Calu3 (cell line): ENCODE data around the gene PAX2. TPM values are rescaled to one million over a fixed set of nuclear protein-coding genes. Genes with fewer than 3 reads are reported as not detected.

Source experiments
- BruUV-seq: library from RNA; stranded (reverse); fragments of 400-500 nt; replicated peaks from 2 replicates; lab custom pipeline; 2021; lab: Mats Ljungman, UMichigan
- CTCF ChIA-PET: fragments of 300-600 bp; sonication (Branson Sonifier 250); formaldehyde crosslinking; loops from one replicate; lab custom pipeline; 2022; ENCODE audit warnings: antibody characterized with exemption; lab: Charles Lee
- DNase-seq: peaks from one replicate; pipeline ENCODE4 v3.0.0; 2022
- H3K27ac Mint-ChIP-seq: one replicate; pipeline ENCODE4 v1.8.0; 2022; ENCODE audit warnings: mixed read lengths; ENCODE audit not compliant: unreplicated experiment
- H3K27me3 Mint-ChIP-seq: one replicate; pipeline ENCODE4 v1.8.0; 2022; ENCODE audit warnings: mixed read lengths; ENCODE audit not compliant: unreplicated experiment
- H3K36me3 Mint-ChIP-seq: one replicate; pipeline ENCODE4 v1.8.0; 2022; ENCODE audit warnings: mild to moderate bottlenecking, moderate library complexity, mixed read lengths; ENCODE audit not compliant: insufficient read depth, unreplicated experiment
- H3K4me1 Mint-ChIP-seq: one replicate; pipeline ENCODE4 v1.8.0; 2022; ENCODE audit warnings: mild to moderate bottlenecking, low read depth, mixed read lengths; ENCODE audit not compliant: unreplicated experiment
- H3K4me3 Mint-ChIP-seq: one replicate; pipeline ENCODE4 v1.8.0; 2022; ENCODE audit warnings: mild to moderate bottlenecking, low read depth, moderate library complexity, mixed read lengths; ENCODE audit not compliant: unreplicated experiment
- H3K9me3 Mint-ChIP-seq: one replicate; pipeline ENCODE4 v1.8.0; 2022; ENCODE audit warnings: low read depth, mixed read lengths; ENCODE audit not compliant: unreplicated experiment
- intact Hi-C: fragments of 100-400 bp; cut with micrococcal nuclease; formaldehyde crosslinking; loops from one replicate; pipeline ENCODE4 v1.10.0; 2022; ENCODE audit not compliant: unreplicated experiment
- total RNA-seq: library from RNA; stranded (reverse); gene quantifications from 2 replicates; pipeline ENCODE4 v1.2.3, GENCODE V29; 2022
- TF ChIP-seq, protein P1 (sequence below): fragments of 200-600 bp; IDR thresholded peaks from one replicate; pipeline ENCODE4 v1.8.0; 2022; ENCODE audit warnings: antibody characterized with exemption; ENCODE audit not compliant: unreplicated experiment

The PAX2 gene
- total RNA-seq, 1 experiment from 2014 or later = not detected

DNA sequence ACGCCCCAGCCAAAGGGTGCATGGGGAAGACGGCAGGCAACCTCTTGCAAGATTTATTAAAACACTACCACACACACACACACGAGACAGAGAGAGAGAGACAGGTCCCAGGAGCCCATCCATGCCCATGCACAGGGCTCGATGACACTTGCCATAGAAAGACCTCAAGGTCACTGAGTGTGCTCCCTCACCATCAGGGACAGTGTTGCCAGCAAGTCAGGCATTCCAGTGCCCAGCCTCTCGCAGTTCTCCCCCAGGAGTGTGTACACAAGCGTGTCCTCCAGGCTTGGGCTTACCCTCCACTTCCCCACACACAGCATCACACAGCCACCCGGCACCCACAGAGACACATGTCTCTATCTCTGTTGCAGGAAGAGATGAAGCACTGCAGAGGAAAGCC is 120.6 kb downstream of the PAX2 start:
- H3K4me3 Mint-ChIP-seq = no peak overlapping the region

DNA sequence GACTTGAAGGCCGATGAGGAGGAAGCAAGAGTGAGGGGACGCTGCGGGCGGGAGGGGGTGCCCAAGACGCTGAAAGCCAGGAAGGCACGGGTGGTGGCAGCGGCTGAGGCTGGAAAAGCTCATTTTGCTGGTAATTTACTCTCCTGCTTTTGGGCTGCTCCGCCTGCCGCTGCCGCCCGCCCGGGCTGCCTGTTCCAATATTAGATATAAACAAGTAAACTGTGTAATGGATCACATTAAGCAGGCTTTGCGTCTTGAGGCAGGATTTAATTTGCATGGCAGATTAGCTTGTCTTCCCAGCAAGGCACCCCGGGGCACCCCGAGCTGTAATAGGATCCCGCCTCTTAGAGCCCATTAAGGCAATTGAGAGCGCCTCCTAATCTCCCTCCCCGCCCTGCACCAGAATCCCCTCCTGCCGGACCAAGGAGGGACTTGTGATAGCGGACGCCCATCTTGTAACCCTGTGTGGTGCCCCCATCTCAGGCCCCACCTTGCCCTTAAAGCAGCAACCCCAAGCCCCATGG is 121.3 kb downstream of the PAX2 start:
- intact Hi-C loops = no loop called here
- Mint-ChIP-seq H3K27ac (no peak overlapping the region), H3K9me3 (no peaks in the 10 kb centered on the region), H3K36me3 (no peaks in the 10 kb centered on the region), H3K4me3 (no peak overlapping the region), H3K27me3 (peaks cover 77% of the 10 kb centered on the region), H3K4me1 (no peaks in the 10 kb centered on the region)
- no peak for DNase-seq
- CTCF ChIA-PET = no interaction called here
- no TSS peak for BruUV-seq
- TF ChIP-seq, protein P1, sequence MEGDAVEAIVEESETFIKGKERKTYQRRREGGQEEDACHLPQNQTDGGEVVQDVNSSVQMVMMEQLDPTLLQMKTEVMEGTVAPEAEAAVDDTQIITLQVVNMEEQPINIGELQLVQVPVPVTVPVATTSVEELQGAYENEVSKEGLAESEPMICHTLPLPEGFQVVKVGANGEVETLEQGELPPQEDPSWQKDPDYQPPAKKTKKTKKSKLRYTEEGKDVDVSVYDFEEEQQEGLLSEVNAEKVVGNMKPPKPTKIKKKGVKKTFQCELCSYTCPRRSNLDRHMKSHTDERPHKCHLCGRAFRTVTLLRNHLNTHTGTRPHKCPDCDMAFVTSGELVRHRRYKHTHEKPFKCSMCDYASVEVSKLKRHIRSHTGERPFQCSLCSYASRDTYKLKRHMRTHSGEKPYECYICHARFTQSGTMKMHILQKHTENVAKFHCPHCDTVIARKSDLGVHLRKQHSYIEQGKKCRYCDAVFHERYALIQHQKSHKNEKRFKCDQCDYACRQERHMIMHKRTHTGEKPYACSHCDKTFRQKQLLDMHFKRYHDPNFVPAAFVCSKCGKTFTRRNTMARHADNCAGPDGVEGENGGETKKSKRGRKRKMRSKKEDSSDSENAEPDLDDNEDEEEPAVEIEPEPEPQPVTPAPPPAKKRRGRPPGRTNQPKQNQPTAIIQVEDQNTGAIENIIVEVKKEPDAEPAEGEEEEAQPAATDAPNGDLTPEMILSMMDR = no peak

More for the DNA sequence above, 120.6 kb downstream of the PAX2 start:
- intact Hi-C loops = no loop called here
- DNase-seq = no peak
- Mint-ChIP-seq H3K27me3 (peaks cover 79% of the 10 kb centered on the region), H3K9me3 (no peaks in the 10 kb centered on the region), H3K27ac (no peak overlapping the region), H3K36me3 (no peaks in the 10 kb centered on the region), H3K4me1 (no peaks in the 10 kb centered on the region)
- CTCF ChIA-PET = no interaction called here
- no TSS peak for BruUV-seq
- TF ChIP-seq, protein P1 = no peak

DNA sequence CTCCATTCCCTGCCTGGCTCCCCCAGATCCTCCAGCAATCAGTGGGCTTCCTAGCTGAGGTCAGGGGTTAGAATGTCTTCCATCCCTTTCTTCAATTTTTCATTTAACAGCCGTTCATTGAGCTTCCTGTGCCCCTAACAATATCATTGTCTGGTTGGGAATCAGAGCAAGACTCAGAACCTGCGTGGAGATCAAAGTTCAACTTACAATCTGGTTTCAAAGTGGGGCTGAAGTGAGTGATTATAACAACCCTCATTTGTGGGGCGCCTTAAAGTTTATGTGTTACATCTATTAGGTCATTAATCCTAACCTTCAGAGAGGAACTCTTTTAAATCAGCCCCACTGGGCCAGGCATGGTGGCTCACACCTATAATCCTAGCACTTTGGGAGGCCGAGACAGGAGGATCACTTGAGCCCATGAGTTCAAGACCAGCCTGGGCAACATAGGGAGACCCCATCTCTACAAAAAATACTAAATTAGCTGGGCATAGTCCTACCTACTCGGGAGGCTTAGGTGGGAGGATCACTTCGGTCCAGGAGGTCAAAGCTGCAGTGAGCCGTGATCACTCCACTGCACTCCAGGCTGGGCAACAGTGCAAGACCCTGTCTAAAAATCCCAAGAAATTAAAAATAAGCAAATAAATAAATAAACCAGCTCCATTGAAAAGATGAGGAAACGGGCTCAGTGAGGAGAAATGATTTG is 122.0 kb downstream of the PAX2 start:
- Mint-ChIP-seq H3K27me3 (peaks cover 77% of the 10 kb centered on the region), H3K36me3 (no peaks in the 10 kb centered on the region), H3K4me3 (no peak overlapping the region), H3K9me3 (no peaks in the 10 kb centered on the region), H3K4me1 (no peaks in the 10 kb centered on the region), H3K27ac (no peak overlapping the region)
- BruUV-seq = no TSS peak
- no peak for DNase-seq
- CTCF ChIA-PET = no interaction called here
- intact Hi-C loops = no loop called here
- TF ChIP-seq, protein P1 = no peak

DNA sequence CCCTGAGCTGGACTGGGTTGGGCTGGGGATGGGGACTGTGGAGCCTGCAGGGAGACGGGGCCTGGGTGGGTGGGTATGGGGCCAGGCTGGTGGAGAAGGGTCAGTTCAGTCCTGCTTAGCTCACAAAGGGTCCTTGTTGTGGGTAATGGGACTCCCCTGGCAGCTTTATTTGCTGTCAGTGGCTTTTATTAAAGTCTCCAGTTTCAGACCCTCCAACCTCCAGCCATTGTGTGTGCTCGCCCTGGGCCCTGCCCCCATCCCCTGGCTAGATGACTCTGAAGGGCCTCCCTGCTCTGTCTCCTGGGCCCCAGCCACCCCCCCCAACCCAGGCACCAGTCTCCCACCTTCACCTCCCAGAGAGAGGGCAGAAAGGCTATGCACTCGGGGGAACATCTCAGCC is 123.0 kb downstream of the PAX2 start:
- H3K4me1 Mint-ChIP-seq = no peaks in the 10 kb centered on the region
- no peak overlapping the region for H3K27ac Mint-ChIP-seq
- CTCF ChIA-PET = no interaction called here
- no peak for DNase-seq
- no peaks in the 10 kb centered on the region for H3K36me3 Mint-ChIP-seq
- no peak overlapping the region for H3K4me3 Mint-ChIP-seq
- no peaks in the 10 kb centered on the region for H3K9me3 Mint-ChIP-seq
- no TSS peak for BruUV-seq
- peaks cover 77% of the 10 kb centered on the region for H3K27me3 Mint-ChIP-seq
- intact Hi-C loops = no loop called here
- TF ChIP-seq, protein P1 = no peak
